Trophoblast cell (in vitro differentiated cells and primary cell): Measurements from ENCODE around the gene SNX32.

Source experiments
- DNase-seq, 2 donors: peaks; one replicate each; pipeline ENCODE4 v3.0.0-alpha.2; 2016
- H2AFZ ChIP-seq: 2 replicates; pipeline ENCODE4 v1.6.1; 2013; ENCODE audit warnings: low read length, moderate library complexity, mild to moderate bottlenecking; ENCODE audit not compliant: insufficient read depth, poor library complexity
- H2AK5ac ChIP-seq: 2 replicates; pipeline ENCODE4 v1.6.1; 2013; ENCODE audit warnings: mild to moderate bottlenecking, low read length
- H2BK120ac ChIP-seq: 2 replicates; pipeline ENCODE4 v1.6.1; 2013; ENCODE audit warnings: low read length, mild to moderate bottlenecking, moderate library complexity; ENCODE audit not compliant: insufficient read depth, poor library complexity
- H2BK12ac ChIP-seq: 2 replicates; pipeline ENCODE4 v1.6.1; 2013; ENCODE audit warnings: mild to moderate bottlenecking, low read length, moderate library complexity
- H2BK5ac ChIP-seq: 2 replicates; pipeline ENCODE4 v1.6.1; 2013; ENCODE audit warnings: low read length, low read depth, moderate library complexity, mild to moderate bottlenecking; ENCODE audit not compliant: poor library complexity
- H3K14ac ChIP-seq: 2 replicates; pipeline ENCODE4 v1.6.1; 2013; ENCODE audit warnings: mild to moderate bottlenecking, low read length
- H3K18ac ChIP-seq: 2 replicates; pipeline ENCODE4 v1.6.1; 2013; ENCODE audit warnings: mild to moderate bottlenecking, low read length
- H3K23ac ChIP-seq: 2 replicates; pipeline ENCODE4 v1.6.1; 2013; ENCODE audit warnings: low read length
- H3K27ac ChIP-seq: 2 replicates; pipeline ENCODE4 v1.5.1; 2013; ENCODE audit warnings: low read depth, mild to moderate bottlenecking, inconsistent platforms, low read length, moderate library complexity
- H3K27me3 ChIP-seq: 2 replicates; pipeline ENCODE4 v1.6.1; 2013; ENCODE audit warnings: inconsistent platforms, mild to moderate bottlenecking, low read length, moderate library complexity; ENCODE audit not compliant: insufficient read depth
- H3K36me3 ChIP-seq, 2 experiments: 1 replicate in 1 of 2; 2 replicates in 1 of 2; pipeline ENCODE4 v1.6.1; 2013; ENCODE audit warnings: low read length in 2 of 2, mild to moderate bottlenecking in 2 of 2, moderate library complexity in 1 of 2; ENCODE audit not compliant: insufficient read depth in 2 of 2, control insufficient read depth in 1 of 2
- H3K4ac ChIP-seq: 2 replicates; pipeline ENCODE4 v1.6.1; 2013; ENCODE audit warnings: low read depth, mild to moderate bottlenecking, low read length, moderate library complexity
- H3K4me1 ChIP-seq, 2 experiments: 1 replicate in 1 of 2; 2 replicates in 1 of 2; pipeline ENCODE4 v1.6.1; 2013; ENCODE audit warnings: low read length in 2 of 2, mild to moderate bottlenecking in 2 of 2, moderate library complexity in 1 of 2; ENCODE audit not compliant: insufficient read depth in 2 of 2, control insufficient read depth in 1 of 2
- H3K4me2 ChIP-seq: 2 replicates; pipeline ENCODE4 v1.6.1; 2013; ENCODE audit warnings: inconsistent platforms, mild to moderate bottlenecking, low read length, moderate library complexity
- H3K4me3 ChIP-seq: 2 replicates; pipeline ENCODE4 v1.5.1; 2013; ENCODE audit warnings: mild to moderate bottlenecking, low read depth, low read length, inconsistent platforms
- H3K79me1 ChIP-seq: one replicate; pipeline ENCODE4 v1.6.1; 2013; ENCODE audit warnings: low read length
- H3K79me2 ChIP-seq: 2 replicates; pipeline ENCODE4 v1.6.1; 2013; ENCODE audit warnings: low read length, mild to moderate bottlenecking; ENCODE audit not compliant: control insufficient read depth, insufficient read depth, poor library complexity
- H3K9ac ChIP-seq: 2 replicates; pipeline ENCODE4 v1.6.1; 2013; ENCODE audit warnings: mild to moderate bottlenecking, low read length
- H3K9me3 ChIP-seq: 2 replicates; pipeline ENCODE4 v1.6.1; 2013; ENCODE audit warnings: low read depth, mild to moderate bottlenecking, control low read depth, inconsistent platforms, low read length; ENCODE audit not compliant: insufficient read depth
- H4K12ac ChIP-seq: 2 replicates; pipeline ENCODE4 v1.6.1; 2013; ENCODE audit warnings: low read depth, mild to moderate bottlenecking, low read length, moderate library complexity
- H4K8ac ChIP-seq: 2 replicates; pipeline ENCODE4 v1.6.1; 2013; ENCODE audit warnings: low read depth, mild to moderate bottlenecking, low read length, moderate library complexity
- H4K91ac ChIP-seq: one replicate; pipeline ENCODE4 v1.6.1; 2013; ENCODE audit warnings: low read depth, mild to moderate bottlenecking, low read length, moderate library complexity
- WGBS: extraction: QIAGEN DNeasy Blood & Tissue Kit; methylation state at CpG from one replicate; pipeline ENCODE4 v1.1.7; 2013; ENCODE audit warnings: missing lambda C conversion rate; ENCODE audit not compliant: insufficient read length, insufficient coverage; ENCODE audit errors: extremely low coverage; 5-methylcytosine and 5-hydroxymethylcytosine counted together

Gene SNX32

DNA sequence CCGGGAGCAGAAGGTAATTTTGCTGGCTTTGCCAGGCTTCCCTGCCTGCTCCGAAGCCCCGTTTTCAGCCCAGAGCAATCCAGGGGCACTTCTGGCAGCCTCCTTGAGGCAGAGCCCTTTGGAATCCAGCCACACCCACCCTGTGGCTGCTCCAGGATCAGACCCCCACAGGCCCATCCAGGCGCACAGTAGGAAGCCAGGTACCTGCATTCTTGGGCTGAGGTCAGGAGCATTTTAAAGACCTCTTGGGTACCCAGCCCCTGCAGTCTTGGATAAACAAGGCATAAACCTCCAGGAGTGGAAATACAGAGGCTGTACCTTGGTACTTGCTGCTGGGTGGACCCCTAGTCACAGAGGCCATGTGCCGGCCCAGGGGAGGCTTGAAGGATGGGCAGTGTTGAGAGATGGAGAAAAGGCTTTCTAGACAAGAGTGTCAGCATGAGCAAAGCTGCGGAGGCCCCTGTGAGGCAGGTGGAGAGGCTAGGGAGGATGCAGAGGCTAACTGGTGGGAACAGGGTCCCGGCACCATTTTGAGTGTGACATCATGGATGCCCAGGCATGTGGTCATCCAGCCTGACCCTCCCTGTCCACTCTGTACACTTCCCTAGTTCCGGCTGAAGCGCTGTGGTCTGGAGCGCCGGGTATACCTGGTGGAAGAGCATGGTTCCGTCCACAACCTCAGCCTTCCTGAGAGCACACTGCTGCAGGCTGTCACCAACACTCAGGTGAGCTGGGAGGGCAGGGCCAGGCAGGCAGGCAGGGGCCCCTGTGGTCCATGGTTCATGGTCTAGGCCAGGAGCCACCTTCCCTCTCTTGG is 30.3 kb downstream of the SNX32 start:
- no peak overlapping the region for H2BK120ac ChIP-seq
- no peak overlapping the region for H2AK5ac ChIP-seq
- no peak overlapping the region for H4K8ac ChIP-seq
- no peak overlapping the region for H3K23ac ChIP-seq
- no peak overlapping the region for H4K12ac ChIP-seq
- no peak overlapping the region for H2BK5ac ChIP-seq
- peaks cover 66 to 70% of the 10 kb centered on the region in 2 experiments for H3K36me3 ChIP-seq
- no peak overlapping the region for H3K4ac ChIP-seq
- WGBS = no CpG with 5 or more reads among the region's 12 CpGs
- DNase-seq = no peak
- no peaks in the 10 kb centered on the region for H3K27me3 ChIP-seq
- no peak overlapping the region for H3K14ac ChIP-seq
- H3K4me3 ChIP-seq = no peak overlapping the region
- no peak overlapping the region for H3K18ac ChIP-seq
- H3K79me2 ChIP-seq = peaks cover 14% of the 10 kb centered on the region
- H4K91ac ChIP-seq = no peak overlapping the region
- H3K4me1 ChIP-seq = peaks cover 12 to 14% of the 10 kb centered on the region in 2 experiments
- H3K4me2 ChIP-seq = no peak overlapping the region
- no peak overlapping the region for H3K27ac ChIP-seq
- H3K79me1 ChIP-seq = peaks cover 14% of the 10 kb centered on the region
- no peaks in the 10 kb centered on the region for H3K9me3 ChIP-seq
- no peak overlapping the region for H2AFZ ChIP-seq
- H2BK12ac ChIP-seq = no peak overlapping the region
- H3K9ac ChIP-seq = no peak overlapping the region

DNA sequence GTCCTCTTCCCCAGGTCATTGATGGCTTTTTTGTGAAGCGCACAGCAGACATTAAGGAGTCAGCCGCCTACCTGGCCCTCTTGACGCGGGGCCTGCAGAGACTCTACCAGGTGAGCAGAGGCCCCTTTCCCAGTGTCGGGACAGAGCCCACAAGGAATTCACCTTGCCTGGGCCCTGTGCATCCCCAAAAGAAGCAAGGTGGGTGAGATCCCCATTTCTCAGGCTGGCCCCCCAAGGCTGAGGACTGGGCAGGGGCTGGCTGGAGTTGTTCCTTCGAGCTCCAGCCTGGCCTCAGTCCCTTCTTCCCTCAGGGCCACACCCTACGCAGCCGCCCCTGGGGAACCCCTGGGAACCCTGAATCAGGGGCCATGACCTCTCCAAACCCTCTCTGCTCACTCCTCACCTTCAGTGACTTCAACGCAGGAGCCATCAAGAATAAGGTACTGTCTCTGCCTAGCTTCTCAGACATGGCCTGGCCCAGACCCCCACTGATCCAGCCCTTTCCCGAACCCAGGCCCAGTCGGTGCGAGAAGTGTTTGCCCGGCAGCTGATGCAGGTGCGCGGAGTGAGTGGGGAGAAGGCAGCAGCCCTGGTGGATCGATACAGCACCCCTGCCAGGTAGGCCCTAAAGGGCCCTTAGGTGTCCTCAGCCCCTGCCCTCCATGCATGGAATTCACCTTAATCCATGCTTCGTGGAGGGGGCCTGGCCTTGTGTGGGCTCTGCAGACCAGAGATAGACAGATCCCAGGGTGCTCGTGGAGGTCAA is 31.1 kb downstream of the SNX32 start:
- H3K4me3 ChIP-seq = no peak overlapping the region
- peaks cover 11% of the 10 kb centered on the region for H3K79me2 ChIP-seq
- H2AK5ac ChIP-seq = no peak overlapping the region
- no peak overlapping the region for H4K8ac ChIP-seq
- no peak overlapping the region for H2AFZ ChIP-seq
- H4K91ac ChIP-seq = no peak overlapping the region
- no peak overlapping the region for H2BK5ac ChIP-seq
- no peak overlapping the region for H3K27ac ChIP-seq
- peaks cover 9 to 10% of the 10 kb centered on the region in 2 experiments for H3K4me1 ChIP-seq
- H3K9ac ChIP-seq = no peak overlapping the region
- H3K79me1 ChIP-seq = peaks cover 10% of the 10 kb centered on the region
- H2BK120ac ChIP-seq = no peak overlapping the region
- H3K18ac ChIP-seq = no peak overlapping the region
- no peak overlapping the region for H3K14ac ChIP-seq
- H3K4me2 ChIP-seq = no peak overlapping the region
- H3K36me3 ChIP-seq = peaks cover 70 to 77% of the 10 kb centered on the region in 2 experiments
- H4K12ac ChIP-seq = no peak overlapping the region
- H3K4ac ChIP-seq = no peak overlapping the region
- H2BK12ac ChIP-seq = no peak overlapping the region
- H3K9me3 ChIP-seq = no peaks in the 10 kb centered on the region
- H3K27me3 ChIP-seq = no peaks in the 10 kb centered on the region
- no peak overlapping the region for H3K23ac ChIP-seq
- DNase-seq = no peak
- no CpG with 5 or more reads among the region's 18 CpGs for WGBS

DNA sequence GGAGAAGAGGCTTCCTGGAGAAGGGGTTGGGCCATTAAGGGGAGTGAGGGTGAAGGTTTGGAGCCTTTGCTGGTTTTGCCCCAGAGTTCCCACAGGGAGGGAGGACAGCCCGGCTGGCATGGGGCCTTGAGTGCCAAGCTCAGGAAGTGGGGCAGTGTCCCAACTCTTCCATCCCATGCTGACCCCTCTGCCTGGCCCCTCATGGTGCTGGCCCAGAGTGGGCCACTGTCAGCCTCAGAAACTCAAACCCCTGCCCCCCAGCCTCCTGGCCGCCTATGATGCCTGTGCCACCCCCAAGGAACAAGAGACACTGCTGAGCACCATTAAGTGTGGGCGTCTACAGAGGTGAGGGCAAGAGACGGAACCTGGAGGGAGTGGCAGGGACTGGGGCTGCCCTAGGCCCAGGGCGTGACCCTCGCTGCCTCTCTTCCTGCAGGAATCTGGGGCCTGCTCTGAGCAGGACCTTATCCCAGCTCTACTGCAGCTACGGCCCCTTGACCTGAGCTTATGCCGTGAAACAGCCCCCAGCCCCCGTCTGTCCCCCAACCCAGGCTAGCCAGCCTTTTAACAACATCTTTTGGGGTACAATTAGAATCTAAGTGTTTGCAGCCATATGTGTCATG is 31.9 kb downstream of the SNX32 start:
- WGBS = no CpG with 5 or more reads among the region's 9 CpGs
- Histone ChIP-seq H2BK5ac (no peak overlapping the region), H3K4me2 (no peak overlapping the region), H3K18ac (no peak overlapping the region), H3K79me2 (peaks cover 6% of the 10 kb centered on the region), H4K8ac (no peak overlapping the region), H4K91ac (no peak overlapping the region), H3K4ac (no peak overlapping the region), H3K27ac (no peak overlapping the region), H3K36me3 (peaks cover 71 to 84% of the 10 kb centered on the region in 2 experiments), H3K4me3 (no peak overlapping the region), H3K79me1 (peaks cover 4% of the 10 kb centered on the region), H3K9me3 (no peaks in the 10 kb centered on the region), H3K14ac (no peak overlapping the region), H3K9ac (no peak overlapping the region), H3K23ac (no peak overlapping the region), H2AK5ac (no peak overlapping the region), H2AFZ (no peak overlapping the region), H3K4me1 (peaks cover 7 to 9% of the 10 kb centered on the region in 2 experiments), H2BK12ac (no peak overlapping the region), H3K27me3 (no peaks in the 10 kb centered on the region), H4K12ac (no peak overlapping the region), H2BK120ac (no peak overlapping the region)
- no peak for DNase-seq

DNA sequence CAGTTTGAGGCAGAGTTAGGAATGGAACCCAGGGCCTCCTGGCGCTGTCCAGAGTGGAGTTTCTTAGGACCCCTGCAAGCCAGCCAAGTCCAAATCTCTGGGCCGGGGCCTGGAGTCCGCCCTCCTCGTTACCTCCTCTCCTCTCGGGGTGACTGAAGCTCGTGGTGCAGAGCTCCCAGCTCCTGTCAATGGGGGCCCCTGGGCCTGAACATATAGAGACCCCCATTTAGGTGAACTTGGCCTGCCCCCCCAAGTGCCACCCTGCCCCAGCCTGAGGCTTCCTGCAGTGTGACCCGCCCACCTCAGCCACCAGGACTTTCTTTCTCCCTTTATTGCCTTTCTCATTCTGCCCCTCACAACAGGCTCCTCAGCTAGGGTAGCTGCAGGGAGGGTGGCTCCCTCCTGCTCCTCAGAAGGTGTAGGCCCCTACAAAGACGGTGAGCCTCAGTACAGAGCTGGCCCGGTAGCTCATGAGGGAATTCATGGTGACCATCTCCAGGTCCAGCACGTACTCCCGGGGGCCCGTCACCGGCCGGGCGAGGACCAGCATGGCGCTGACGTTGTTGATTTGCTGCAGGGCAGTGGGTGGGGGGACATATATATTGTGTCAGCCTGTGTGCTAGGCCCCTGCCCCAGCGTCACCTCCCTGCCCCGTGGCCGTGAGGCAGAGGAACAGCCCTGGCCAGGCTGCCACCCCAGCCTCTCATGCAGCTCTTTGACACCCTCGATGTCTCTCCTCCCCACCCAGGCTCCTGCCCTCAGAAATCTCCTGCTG is 32.9 kb downstream of the SNX32 start:
- H3K4ac ChIP-seq = no peak overlapping the region
- H2BK5ac ChIP-seq = no peak overlapping the region
- no peak overlapping the region for H2AK5ac ChIP-seq
- no peak overlapping the region for H4K8ac ChIP-seq
- H3K36me3 ChIP-seq = peaks cover 76 to 88% of the 10 kb centered on the region in 2 experiments
- H3K9ac ChIP-seq = no peak overlapping the region
- H3K9me3 ChIP-seq = no peaks in the 10 kb centered on the region
- H3K27me3 ChIP-seq = no peaks in the 10 kb centered on the region
- no peaks in the 10 kb centered on the region for H3K79me1 ChIP-seq
- no peak overlapping the region for H3K4me2 ChIP-seq
- H3K4me1 ChIP-seq = peaks cover 9 to 12% of the 10 kb centered on the region in 2 experiments
- no peak overlapping the region for H2BK12ac ChIP-seq
- no peak overlapping the region for H3K27ac ChIP-seq
- no peak overlapping the region for H3K23ac ChIP-seq
- H3K4me3 ChIP-seq = no peak overlapping the region
- DNase-seq = no peak
- WGBS = no CpG with 5 or more reads among the region's 21 CpGs
- no peak overlapping the region for H2BK120ac ChIP-seq
- H3K18ac ChIP-seq = no peak overlapping the region
- no peak overlapping the region for H3K14ac ChIP-seq
- no peaks in the 10 kb centered on the region for H3K79me2 ChIP-seq
- no peak overlapping the region for H4K91ac ChIP-seq
- no peak overlapping the region for H4K12ac ChIP-seq
- H2AFZ ChIP-seq = no peak overlapping the region
